ENCODE measurements around the gene NEUROD1.

DNA sequence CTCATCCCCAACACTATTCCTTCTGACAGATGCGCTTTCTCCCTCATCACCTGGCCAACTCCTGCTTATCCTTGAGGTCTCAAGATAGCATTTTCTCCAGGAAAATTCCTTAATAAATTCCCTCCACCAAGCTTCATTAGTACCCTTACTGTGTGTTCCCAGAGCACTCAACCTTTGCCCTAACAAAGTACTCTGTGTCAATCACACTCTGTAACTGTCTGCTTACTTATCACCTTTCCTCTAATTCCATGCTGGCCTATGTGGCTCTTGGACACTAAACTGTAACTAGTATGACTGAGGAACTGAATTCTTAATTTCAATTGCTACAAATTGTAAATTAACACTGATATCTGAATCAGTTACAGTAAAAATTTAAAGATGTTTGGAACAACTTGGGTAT, 17.9 kb upstream of the NEUROD1 start:
- no peak for TF ChIP-seq POLR2A (IDR thresholded peaks at IDR 0.05)
- TF ChIP-seq, protein P1, sequence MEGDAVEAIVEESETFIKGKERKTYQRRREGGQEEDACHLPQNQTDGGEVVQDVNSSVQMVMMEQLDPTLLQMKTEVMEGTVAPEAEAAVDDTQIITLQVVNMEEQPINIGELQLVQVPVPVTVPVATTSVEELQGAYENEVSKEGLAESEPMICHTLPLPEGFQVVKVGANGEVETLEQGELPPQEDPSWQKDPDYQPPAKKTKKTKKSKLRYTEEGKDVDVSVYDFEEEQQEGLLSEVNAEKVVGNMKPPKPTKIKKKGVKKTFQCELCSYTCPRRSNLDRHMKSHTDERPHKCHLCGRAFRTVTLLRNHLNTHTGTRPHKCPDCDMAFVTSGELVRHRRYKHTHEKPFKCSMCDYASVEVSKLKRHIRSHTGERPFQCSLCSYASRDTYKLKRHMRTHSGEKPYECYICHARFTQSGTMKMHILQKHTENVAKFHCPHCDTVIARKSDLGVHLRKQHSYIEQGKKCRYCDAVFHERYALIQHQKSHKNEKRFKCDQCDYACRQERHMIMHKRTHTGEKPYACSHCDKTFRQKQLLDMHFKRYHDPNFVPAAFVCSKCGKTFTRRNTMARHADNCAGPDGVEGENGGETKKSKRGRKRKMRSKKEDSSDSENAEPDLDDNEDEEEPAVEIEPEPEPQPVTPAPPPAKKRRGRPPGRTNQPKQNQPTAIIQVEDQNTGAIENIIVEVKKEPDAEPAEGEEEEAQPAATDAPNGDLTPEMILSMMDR (IDR thresholded peaks at IDR 0.05): no peak
